ENCODE measurements around the gene RAMACL. TPM values are rescaled to one million over a fixed set of nuclear protein-coding genes. Genes with fewer than 3 reads are reported as not detected.

RAMACL gene
- total RNA-seq, 1 experiment from 2014 or later, result 0.26 TPM

GRCh38 chr6:166621114-166621540 is 34.6 kb upstream of the RAMACL start:
- ATAC-seq (no peak), DNase-seq (no peak)
- Histone ChIP-seq H3K9ac (ENCODE audit: low read length) (no peak overlapping the region), H3K4me3 (ENCODE audit: low read length) (no peak overlapping the region), H3K79me2 (ENCODE audit: low read length) (no peaks in the 10 kb centered on the region), H3K9me3 (ENCODE audit: low read length) (no peaks in the 10 kb centered on the region), H3K9me2 (replicated peaks; ENCODE audit: low read length) (no peaks in the 10 kb centered on the region), H2AFZ (ENCODE audit: low read length) (no peak overlapping the region), H3F3A (ENCODE audit: low read length, unreplicated experiment) (no peaks in the 10 kb centered on the region), H3K36me3 (ENCODE audit: low read depth, low read length) (no peaks in the 10 kb centered on the region), H3K4me1 (ENCODE audit: insufficient read depth, low read length) (peaks cover 40% of the 10 kb centered on the region), H4K20me1 (ENCODE audit: low read length) (no peaks in the 10 kb centered on the region), H3K4me2 (ENCODE audit: low read length) (no peak overlapping the region), H3K27me3 (ENCODE audit: low read length) (no peaks in the 10 kb centered on the region), H3K27ac (ENCODE audit: low read length) (no peak overlapping the region)
- no TSS peak for BruUV-seq (replicated peaks)
- intact Hi-C loops (cut with micrococcal nuclease), result loop anchor here (10.0 kb wide), 1 partner anchor 334 kb away; the partner anchor contains the start of gene RNASET2
- ChIA-PET CTCF (interaction anchor here (0.6 kb wide), 1 partner anchor 63 kb away, joined by 4 read pairs; no protein-coding TSS in a partner anchor), POLR2A (ENCODE audit: unreplicated experiment) (no interaction called here)
- TF ChIP-seq EZH2 (IDR thresholded peaks at IDR 0.05; ENCODE audit: low read length, unreplicated experiment) (no peak), CTCF (conservative IDR thresholded peaks at IDR 0.05; ENCODE audit: low read depth, low read length) (no peak), EZH2phosphoT487 (IDR thresholded peaks at IDR 0.05; ENCODE audit: borderline replicate concordance, low read length) (no peak)

GRCh38 chr6:166620478-166621113 is 34.1 kb upstream of the RAMACL start:
- no peaks in the 10 kb centered on the region for H3K9me3 ChIP-seq (ENCODE audit: low read length)
- no peaks in the 10 kb centered on the region for H4K20me1 ChIP-seq (ENCODE audit: low read length)
- peaks cover 37% of the 10 kb centered on the region for H3K4me1 ChIP-seq (ENCODE audit: insufficient read depth, low read length)
- no peaks in the 10 kb centered on the region for H3K27me3 ChIP-seq (ENCODE audit: low read length)
- TF ChIP-seq CTCF (conservative IDR thresholded peaks at IDR 0.05; ENCODE audit: low read depth, low read length) (no peak), EZH2 (IDR thresholded peaks at IDR 0.05; ENCODE audit: low read length, unreplicated experiment) (no peak), EZH2phosphoT487 (IDR thresholded peaks at IDR 0.05; ENCODE audit: borderline replicate concordance, low read length) (no peak)
- H2AFZ ChIP-seq (ENCODE audit: low read length), result no peak overlapping the region
- no peaks in the 10 kb centered on the region for H3K36me3 ChIP-seq (ENCODE audit: low read depth, low read length)
- ChIA-PET POLR2A (ENCODE audit: unreplicated experiment) (no interaction called here), CTCF (no interaction called here)
- H3K9me2 ChIP-seq (replicated peaks; ENCODE audit: low read length), result no peaks in the 10 kb centered on the region
- no peak for DNase-seq
- H3K79me2 ChIP-seq (ENCODE audit: low read length), result no peaks in the 10 kb centered on the region
- no peak overlapping the region for H3K4me3 ChIP-seq (ENCODE audit: low read length)
- no peak overlapping the region for H3K9ac ChIP-seq (ENCODE audit: low read length)
- peak overlapping the region; percentile 35 for H3K27ac ChIP-seq (ENCODE audit: low read length)
- intact Hi-C loops (cut with micrococcal nuclease), result loop anchor here (10.0 kb wide), 1 partner anchor 334 kb away; the partner anchor contains the start of gene RNASET2
- no TSS peak for BruUV-seq (replicated peaks)
- H3K4me2 ChIP-seq (ENCODE audit: low read length), result peak overlapping the region; percentile 32; the same call in 1 of the 2 replicates
- no peak for ATAC-seq
- no peaks in the 10 kb centered on the region for H3F3A ChIP-seq (ENCODE audit: low read length, unreplicated experiment)

DNA sequence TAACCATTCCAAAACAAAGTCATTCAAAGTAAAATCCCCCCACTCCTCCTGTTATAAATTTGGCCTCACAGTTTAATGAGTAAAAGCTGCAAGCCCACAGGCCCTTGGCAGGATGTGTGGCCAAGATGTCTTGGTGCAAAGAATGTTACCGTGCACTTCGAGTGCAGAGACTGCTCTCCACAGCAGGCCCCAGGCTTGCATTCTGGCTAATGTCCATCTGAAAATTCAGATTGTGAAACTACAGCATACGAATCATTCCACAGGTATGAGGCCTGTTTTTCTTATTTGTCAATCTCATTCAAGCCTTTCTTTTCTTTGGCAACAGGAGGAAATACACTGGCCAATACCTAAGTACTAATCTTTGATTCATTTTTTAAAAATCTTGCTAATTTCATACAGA is 33.4 kb upstream of the RAMACL start:
- no peak overlapping the region for H3K4me3 ChIP-seq (ENCODE audit: low read length)
- no peak overlapping the region for H2AFZ ChIP-seq (ENCODE audit: low read length)
- peak overlapping the region; percentile 35 for H3K27ac ChIP-seq (ENCODE audit: low read length)
- H3K79me2 ChIP-seq (ENCODE audit: low read length), result no peaks in the 10 kb centered on the region
- H3K9me3 ChIP-seq (ENCODE audit: low read length), result no peaks in the 10 kb centered on the region
- DNase-seq, result peak; percentile 88
- ChIA-PET POLR2A (ENCODE audit: unreplicated experiment) (no interaction called here), CTCF (no interaction called here)
- intact Hi-C loops (cut with micrococcal nuclease), result loop anchor here (10.0 kb wide), 1 partner anchor 335 kb away; the partner anchor contains the start of gene RNASET2
- H3K9me2 ChIP-seq (replicated peaks; ENCODE audit: low read length), result no peaks in the 10 kb centered on the region
- H3K36me3 ChIP-seq (ENCODE audit: low read depth, low read length), result no peaks in the 10 kb centered on the region
- no peaks in the 10 kb centered on the region for H3F3A ChIP-seq (ENCODE audit: low read length, unreplicated experiment)
- no TSS peak for BruUV-seq (replicated peaks)
- no peak overlapping the region for H3K9ac ChIP-seq (ENCODE audit: low read length)
- no peaks in the 10 kb centered on the region for H3K27me3 ChIP-seq (ENCODE audit: low read length)
- no peaks in the 10 kb centered on the region for H4K20me1 ChIP-seq (ENCODE audit: low read length)
- peak overlapping the region; percentile 32; the same call in 1 of the 2 replicates for H3K4me2 ChIP-seq (ENCODE audit: low read length)
- TF ChIP-seq EZH2 (IDR thresholded peaks at IDR 0.05; ENCODE audit: low read length, unreplicated experiment), result no peak
- no peak for TF ChIP-seq CTCF (conservative IDR thresholded peaks at IDR 0.05; ENCODE audit: low read depth, low read length)
- TF ChIP-seq EZH2phosphoT487 (IDR thresholded peaks at IDR 0.05; ENCODE audit: borderline replicate concordance, low read length), result no peak
- H3K4me1 ChIP-seq (ENCODE audit: insufficient read depth, low read length), result peaks cover 34% of the 10 kb centered on the region
- ATAC-seq, result peak; percentile 38
